AML-193 (cell line): Measurements from ENCODE around the gene PPM1L.
"Not testable (repeated sequence)": the region's sequence is repeated elsewhere in the genome, so short reads cannot be mapped to it uniquely, and the experiment has no call there.

Experiments used
- DNase-seq, 2 experiments: peaks; one replicate each; lab custom pipeline; 2025; lab: John Stamatoyannopoulos, UW

The PPM1L gene

GRCh38 chr3:160986069-160986468 is 230.0 kb downstream of the PPM1L start:
- DNase-seq = no peak

DNA sequence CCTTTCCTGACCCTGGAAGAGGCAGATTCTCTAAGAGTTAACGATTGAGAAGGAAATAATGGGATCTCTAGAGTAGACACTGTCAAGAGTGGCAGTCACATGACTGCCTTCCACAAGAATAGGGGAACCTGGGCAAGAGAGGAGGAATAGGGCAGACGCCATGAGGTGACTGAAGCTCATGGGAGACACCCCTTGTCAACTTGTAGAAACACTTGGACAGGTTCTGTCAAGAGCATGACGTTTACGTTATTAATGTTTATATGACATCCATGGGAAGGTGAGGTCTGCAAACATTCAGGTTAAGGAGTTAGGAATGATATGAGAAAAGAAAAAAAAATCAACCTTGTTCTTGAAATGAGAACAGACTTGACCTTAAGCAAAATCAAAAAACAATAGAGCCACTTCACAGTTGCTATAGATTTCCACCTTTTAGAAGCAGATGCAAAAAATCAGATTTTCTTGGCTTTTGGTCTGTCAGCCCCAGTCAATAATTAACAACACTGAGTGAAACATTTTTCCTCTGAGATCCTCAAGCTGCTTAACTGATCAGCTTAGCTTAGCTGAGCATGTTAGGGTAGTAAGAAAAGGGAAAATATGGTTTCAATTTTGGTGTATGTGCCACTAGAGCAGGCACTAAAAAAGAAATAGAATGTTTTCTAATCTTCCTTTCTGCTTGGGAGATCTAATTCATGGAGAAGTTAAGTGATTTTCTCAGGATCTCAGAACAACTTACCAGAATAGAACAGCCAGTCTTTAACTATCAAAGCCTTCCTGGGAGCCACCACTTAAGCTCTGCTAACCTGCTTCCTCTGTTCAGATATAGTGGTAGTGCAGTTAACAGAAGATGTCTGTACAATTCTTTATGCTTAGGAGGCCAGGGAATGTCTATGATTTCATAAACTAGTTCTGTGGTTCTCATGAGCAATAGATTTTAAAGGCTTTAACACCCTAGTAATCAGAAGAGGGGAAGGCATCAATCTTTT is 232.2 kb downstream of the PPM1L start:
- no peak for DNase-seq

GRCh38 chr3:160990446-160990845 is 234.4 kb downstream of the PPM1L start:
- no peak for DNase-seq

GRCh38 chr3:160992712-160993111 is 236.7 kb downstream of the PPM1L start:
- no peak for DNase-seq

DNA sequence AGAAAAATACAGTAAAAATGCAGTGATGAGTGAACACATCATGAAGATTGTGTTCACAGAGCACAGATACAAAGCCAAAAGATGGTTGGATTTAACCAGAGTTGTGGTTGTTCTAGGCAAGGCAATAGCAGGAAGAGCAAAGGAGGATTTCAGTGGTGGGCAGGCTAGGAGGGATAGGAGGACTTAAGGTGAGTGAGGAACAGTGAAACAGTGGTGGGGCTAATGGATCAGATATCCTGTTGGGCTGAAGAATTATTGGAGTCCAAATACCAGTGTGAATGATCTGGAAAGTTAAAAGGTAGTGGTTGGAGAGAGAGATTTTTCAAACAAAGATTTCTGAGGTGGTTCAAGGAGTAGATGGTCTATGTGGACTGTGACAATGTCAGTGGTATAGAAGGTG is 240.8 kb downstream of the PPM1L start:
- DNase-seq = no peak

GRCh38 chr3:160998581-160998980 is 242.6 kb downstream of the PPM1L start:
- DNase-seq = no peak

DNA sequence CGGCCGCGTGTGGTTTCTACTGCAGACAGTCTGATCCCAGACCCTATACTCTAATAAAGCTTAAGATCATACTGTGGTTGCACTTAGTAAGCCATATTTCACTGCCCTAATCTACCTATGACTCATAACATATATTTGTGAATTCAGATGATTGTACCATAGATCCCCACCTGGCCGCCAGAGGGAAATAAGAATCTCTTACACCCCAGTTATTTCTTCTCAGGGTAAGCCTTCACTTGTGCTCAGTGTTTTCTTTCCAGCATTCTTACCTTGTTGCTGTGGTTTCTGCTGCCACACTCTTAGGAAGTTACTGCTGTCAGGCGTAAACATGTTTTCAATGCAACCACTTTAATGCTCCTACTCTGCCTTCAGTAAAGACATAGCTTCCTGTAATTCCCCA is 243.2 kb downstream of the PPM1L start:
- no peak for DNase-seq

- DNase-seq = no peak
Measured at GRCh38 chr3:161008086-161008485, 252.1 kb downstream of the PPM1L start.

DNA sequence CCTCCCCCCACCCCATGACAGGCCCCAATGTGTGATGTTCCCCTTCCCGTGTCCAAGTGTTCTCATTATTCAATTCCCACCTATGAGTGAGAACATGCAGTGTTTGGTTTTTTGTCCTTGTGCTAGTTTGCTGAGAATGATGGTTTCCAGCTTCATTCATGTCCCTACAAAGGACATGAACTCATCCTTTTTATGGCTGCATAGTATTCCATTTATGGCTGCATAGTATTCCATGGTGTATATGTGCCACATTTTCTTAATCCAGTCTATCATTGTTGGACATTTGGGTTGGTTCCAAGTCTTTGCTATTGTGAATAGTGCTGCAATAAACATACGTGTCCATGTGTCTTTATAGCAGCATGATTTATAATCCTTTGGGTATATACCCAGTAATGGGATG is 254.1 kb downstream of the PPM1L start:
- DNase-seq = not testable (repeated sequence)

DNA sequence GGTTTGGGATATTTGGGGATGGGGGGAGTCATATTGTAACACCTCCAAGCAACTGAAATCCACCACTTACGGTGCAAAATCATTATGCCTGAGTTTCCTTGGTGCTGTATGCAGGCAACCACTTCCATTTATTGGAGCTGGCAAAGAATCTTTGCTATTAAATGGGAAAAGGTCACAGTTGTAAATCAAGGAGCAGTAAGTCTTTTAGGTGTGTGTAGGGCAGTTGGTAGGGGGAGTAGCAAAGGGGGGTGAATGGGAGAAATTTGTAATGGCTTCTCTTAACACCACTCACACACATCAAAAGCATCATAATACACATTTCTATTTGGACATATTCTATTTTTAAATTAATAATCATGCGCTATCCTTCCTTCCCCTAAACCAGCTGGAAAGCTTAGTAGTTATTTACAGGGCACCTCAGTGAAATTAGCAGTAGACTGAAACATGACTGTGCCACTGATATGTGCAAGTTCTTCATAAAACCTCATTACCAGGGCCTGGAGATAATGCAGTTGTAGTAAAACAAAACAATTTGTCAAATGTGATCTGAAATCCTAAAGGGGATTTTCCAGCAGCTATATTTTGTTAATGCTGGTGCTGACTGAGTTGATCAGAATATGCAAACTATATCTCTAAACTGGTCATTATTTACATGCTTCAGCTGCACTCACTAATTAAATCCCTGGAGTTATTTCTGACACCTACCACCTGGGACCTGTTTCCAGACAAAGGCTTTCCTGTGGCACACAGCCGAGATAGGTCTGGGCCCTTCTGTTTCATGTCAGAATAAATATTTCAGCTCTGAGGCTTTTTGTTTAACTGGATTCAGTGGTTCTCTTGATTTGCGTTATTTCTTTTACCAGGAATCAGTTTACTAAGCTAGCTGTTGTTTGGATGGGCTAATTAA is 259.1 kb downstream of the PPM1L start:
- no peak for DNase-seq

GRCh38 chr3:161016417-161017313 is 260.6 kb downstream of the PPM1L start:
- DNase-seq = no peak

- DNase-seq = no peak
Measured at GRCh38 chr3:161017971-161018370, 261.9 kb downstream of the PPM1L start.

DNA sequence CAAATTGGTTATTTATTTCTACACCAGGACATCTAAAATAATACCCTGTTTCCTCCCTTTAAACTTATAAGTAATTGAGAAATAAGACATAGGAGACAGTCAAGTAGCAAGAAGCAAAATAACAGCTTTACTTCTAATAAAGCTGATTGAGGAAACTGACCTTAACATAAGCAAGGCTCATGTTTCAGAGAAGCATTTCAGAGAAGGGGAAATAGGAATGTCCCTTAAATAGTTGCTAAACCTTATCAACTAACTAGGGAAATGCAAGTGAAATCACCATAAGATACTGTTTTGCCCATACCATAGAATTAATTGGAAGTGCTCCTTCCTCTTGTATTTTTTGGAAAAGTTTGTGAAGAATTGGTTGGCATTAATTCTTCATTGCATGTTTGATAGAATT is 264.2 kb downstream of the PPM1L start:
- DNase-seq = no peak

- peak in 1 of 2 experiments; percentile 7 for DNase-seq
Measured at GRCh38 chr3:161025911-161026310, 269.9 kb downstream of the PPM1L start.

DNA sequence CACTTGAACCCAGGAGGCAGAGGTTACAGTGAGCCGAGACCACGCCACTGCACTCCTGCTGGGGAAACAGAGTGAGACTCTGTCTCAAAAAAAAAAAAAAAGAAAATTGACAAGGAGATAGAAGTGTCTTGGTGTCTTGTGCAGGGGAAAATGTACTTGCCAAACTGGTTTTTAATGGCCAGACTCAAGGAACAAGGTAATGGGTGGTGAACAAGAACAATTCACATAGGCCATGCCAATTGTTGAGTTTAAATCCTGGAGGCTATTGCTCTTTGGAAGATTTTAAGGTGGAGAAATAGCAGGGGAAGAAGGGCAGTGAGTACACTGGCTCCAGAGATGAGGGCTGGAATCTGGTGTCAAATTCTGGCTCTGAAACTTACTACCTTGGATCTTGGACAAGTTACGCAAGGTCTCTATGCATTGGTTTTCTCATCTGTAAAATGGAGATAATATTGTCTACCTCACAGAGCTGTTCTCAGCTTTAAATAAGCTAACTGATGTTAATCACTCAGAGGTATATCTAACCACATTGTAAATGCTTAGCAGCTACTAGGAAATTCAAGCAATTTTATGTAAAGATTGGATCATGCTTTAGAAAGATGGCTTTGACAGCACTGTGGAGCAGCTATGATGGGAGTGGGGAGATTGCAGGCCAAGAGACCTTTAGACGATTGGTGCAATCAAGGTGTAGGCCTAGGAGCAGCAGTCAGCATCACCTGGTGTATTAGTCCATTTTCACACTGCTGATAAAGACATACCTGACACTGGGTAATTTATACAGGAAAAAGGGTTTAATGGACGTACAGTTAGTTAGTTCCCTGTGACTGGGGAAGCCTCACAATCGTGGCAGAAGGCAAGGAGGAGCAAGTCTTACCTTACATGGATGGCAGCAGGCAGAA is 270.8 kb downstream of the PPM1L start:
- DNase-seq = no peak

- no peak for DNase-seq
Measured at GRCh38 chr3:161028555-161029153, 272.6 kb downstream of the PPM1L start.

GRCh38 chr3:161031134-161031533 is 275.1 kb downstream of the PPM1L start:
- DNase-seq = no peak

- DNase-seq = peak; percentile 89 to 91
Measured at GRCh38 chr3:161034913-161035550, 279.0 kb downstream of the PPM1L start.

GRCh38 chr3:161035711-161036110 is 279.7 kb downstream of the PPM1L start:
- DNase-seq = peak; percentile 94 to 98

DNA sequence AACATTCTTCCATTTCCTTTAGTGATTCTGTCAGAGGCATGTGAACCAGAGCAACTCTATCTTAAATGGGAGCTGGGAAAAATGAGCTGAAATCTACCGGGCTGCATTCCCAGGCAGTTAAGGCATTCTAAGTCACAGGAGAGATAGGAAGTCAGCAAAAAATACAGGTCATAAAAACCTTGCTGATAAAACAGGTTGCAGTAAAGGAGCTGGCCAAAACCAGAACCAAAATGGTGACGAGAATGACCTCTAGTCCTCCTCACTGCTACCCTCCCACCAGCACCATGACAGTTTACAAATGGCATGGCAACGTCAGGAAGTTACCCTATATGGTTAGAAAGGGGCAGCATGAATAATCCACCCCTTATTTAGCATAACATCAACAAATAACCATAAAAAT is 282.7 kb downstream of the PPM1L start:
- no peak for DNase-seq
